ENCODE measurements around the gene PIK3CG. TPM values are rescaled to one million over a fixed set of nuclear protein-coding genes. Genes with fewer than 3 reads are reported as not detected.
"Not testable (repeated sequence)": the region's sequence is repeated elsewhere in the genome, so short reads cannot be mapped to it uniquely, and the experiment has no call there.

The PIK3CG gene
- polyA plus RNA-seq (ENCODE audit: insufficient read length in 4 of 4): 1 to 10 TPM; 2.1 to 3.7 (median 2.9) TPM

GRCh38 chr7:106865130-106866041 lies at the start of gene PIK3CG:
Gene PIK3CG, plus strand, starts transcription at chr7:106865282. Its CDS starts 2,280 bp downstream, at chr7:106867562.
- DNase-seq (ENCODE audit: low read depth in 4 of 4, low spot score in 3 of 4): no peak

GRCh38 chr7:106817098-106817497 lies 48.0 kb upstream of the PIK3CG start:
- DNase-seq (ENCODE audit: low read depth in 4 of 4, low spot score in 3 of 4): no peak

- no peak for DNase-seq (ENCODE audit: low read depth in 4 of 4, low spot score in 3 of 4)
These were observed 46.3 kb upstream of the PIK3CG start for GRCh38 chr7:106818736-106819135.

DNA sequence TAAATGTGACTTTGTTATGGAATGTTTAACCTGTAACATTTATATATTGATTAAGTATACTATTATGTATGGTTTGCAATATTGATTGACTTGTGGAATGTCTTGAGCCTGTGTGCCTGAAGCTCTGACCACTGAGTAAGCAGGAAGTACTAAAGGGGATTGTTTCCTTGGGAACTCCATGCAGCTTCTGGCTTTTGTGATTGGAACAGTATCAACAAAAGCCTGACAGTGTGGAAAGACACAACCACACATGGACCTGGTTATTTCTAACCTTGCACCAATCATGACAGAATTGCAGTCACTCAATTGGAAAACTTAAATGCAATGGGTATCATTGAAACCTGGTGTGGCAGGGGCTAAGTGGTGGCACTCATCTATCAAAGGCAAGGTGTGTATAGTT lies 45.5 kb upstream of the PIK3CG start:
- DNase-seq (ENCODE audit: low read depth in 4 of 4, low spot score in 3 of 4): no peak

- no peak for DNase-seq (ENCODE audit: low read depth in 4 of 4, low spot score in 3 of 4)
These were observed 44.5 kb upstream of the PIK3CG start for GRCh38 chr7:106820321-106821217.

DNA sequence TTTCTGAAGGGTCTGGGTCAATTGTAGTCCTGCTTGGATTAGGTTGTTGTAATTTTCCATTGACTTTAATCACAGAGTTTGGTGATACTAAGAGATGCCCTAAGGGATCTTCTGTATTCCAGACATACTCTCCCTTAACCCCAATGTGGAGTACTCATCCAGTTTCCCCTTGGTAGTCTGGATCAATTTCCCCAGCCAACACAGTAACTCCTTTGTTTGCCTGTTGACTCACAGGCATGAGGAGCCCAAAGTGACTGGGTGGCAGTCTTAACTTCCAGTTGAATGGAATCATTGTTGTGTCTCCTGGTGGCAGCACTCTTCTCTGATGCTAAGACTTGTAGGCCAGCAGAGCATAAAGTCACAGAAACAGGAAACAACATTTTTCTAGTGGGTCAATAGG lies 41.5 kb upstream of the PIK3CG start:
- no peak for DNase-seq (ENCODE audit: low read depth in 4 of 4, low spot score in 3 of 4)

DNA sequence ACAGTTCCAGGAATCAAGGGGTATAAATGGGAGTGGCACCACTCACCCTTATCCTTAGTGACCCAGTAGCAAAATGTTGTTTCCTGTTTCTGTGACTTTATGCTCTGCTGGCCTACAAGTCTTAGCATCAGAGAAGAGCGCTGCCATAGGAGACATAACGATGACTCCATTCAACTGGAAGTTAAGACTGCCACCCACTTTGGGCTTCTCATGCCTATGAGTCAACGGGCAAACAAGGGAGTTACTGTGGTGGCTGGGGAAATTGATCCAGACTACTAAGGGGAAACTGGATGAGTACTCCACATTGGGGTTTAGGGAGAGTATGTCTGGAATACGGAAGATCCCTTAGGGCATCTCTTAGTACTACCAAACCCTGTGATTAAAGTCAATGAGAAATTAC lies 40.6 kb upstream of the PIK3CG start:
- no peak for DNase-seq (ENCODE audit: low read depth in 4 of 4, low spot score in 3 of 4)

DNA sequence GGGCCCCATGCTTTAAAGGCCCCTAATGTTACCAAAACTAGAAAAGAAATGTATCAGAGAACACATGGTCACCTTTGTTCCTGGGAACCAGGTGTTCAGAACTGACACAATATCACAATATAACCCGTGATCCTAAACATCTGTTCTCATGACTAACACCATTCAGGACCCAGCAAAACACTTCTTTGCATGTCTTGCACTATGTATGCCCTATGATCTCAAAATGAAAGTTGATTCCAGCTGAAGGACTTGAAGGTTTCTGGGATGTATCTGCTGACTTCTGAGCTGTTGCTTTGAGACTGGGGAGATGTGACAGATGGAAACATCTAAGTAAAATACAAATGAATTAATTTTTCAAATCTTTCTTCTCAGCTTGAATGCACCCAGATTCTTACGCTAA lies 37.5 kb upstream of the PIK3CG start:
- DNase-seq (ENCODE audit: low read depth in 4 of 4, low spot score in 3 of 4): no peak

DNA sequence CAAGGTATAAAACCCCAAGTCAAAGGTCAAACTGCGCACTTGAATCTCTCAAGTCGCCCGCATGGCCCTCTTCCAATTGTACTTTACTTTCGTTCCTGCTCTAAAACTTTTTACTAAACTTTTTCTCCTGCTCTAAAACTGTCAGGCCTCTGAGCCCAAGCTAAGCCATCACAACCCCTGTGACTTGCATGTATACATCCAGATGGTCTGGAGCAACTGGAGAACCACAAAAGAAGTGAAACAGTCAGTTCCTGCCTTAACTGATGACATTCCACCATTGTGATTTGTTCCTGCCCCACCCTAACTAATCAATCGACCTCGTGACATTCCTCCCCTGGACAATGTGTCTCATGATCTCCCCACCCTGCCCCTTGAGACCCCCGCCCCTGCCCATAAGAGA lies 35.6 kb upstream of the PIK3CG start:
- no peak for DNase-seq (ENCODE audit: low read depth in 4 of 4, low spot score in 3 of 4)

- DNase-seq (ENCODE audit: low read depth in 4 of 4, low spot score in 3 of 4): not testable (repeated sequence)
These were observed 34.2 kb upstream of the PIK3CG start for GRCh38 chr7:106830896-106831295.

- no peak for DNase-seq (ENCODE audit: low read depth in 4 of 4, low spot score in 3 of 4)
These were observed 28.3 kb upstream of the PIK3CG start for GRCh38 chr7:106836816-106837215.

- no peak for DNase-seq (ENCODE audit: low read depth in 4 of 4, low spot score in 3 of 4)
These were observed 25.6 kb upstream of the PIK3CG start for GRCh38 chr7:106839511-106839910.

- DNase-seq (ENCODE audit: low read depth in 4 of 4, low spot score in 3 of 4): no peak
These were observed 24.7 kb upstream of the PIK3CG start for GRCh38 chr7:106840342-106840741.

DNA sequence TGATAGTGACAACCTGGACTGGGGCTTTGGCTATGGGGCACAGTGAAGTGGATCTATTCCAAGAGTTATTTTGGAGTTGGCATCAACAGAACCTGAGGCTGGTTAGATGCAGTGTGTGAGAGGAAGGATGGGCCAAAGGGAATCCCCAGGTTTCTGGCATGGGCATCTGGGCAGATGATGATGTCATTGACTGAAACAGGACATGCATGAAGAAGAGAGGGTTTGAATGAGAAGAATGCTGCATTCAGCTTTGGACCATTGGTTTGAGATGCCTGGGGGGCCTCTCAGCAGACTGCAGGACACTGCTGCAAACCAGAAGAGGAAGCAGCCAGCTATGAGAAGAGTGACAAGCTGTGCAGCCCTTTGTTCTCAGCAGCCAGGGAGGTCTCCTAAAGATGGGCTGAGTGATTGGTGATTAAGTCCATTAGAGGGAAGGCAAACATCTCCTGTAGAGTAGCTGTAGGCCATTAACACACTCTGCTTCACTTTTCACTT lies 23.1 kb upstream of the PIK3CG start:
- DNase-seq (ENCODE audit: low read depth in 4 of 4, low spot score in 3 of 4): no peak

DNA sequence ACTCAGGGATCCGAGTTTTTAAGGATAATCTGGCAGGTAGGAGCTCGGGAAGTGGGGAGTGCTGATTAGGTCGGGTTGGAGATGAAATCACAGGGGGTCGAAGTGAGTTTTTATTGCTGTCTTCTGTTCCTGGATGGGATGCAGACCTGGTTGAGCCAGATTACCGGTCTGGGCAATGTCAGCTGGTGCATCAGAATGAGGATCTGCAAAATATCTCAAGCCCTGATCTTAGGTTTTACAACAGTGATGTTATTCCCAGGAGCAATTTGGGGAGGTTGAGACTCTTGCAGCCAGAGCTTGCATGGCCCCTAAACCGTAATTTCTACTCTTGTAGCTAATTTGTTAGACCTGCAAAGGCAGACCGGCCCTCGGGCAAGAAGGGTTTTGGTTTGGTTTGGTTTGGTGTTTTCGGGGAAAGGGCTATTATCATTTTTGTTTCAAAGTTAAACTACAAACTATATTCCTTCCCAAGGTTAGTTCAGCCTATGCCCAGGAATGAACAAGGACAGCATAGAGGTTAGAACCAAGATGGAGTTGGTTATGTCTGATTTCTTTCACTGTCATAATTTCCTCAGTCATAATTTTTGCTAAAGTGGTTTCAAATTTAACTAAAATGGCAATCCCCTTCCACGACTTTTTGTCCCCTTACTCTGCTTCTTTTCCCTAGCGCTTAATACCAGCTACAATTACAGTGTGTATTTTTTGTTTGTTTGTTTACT lies 20.6 kb upstream of the PIK3CG start:
- DNase-seq (ENCODE audit: low read depth in 4 of 4, low spot score in 3 of 4): no peak

- no peak for DNase-seq (ENCODE audit: low read depth in 4 of 4, low spot score in 3 of 4)
These were observed 17.0 kb upstream of the PIK3CG start for GRCh38 chr7:106848049-106848448.

DNA sequence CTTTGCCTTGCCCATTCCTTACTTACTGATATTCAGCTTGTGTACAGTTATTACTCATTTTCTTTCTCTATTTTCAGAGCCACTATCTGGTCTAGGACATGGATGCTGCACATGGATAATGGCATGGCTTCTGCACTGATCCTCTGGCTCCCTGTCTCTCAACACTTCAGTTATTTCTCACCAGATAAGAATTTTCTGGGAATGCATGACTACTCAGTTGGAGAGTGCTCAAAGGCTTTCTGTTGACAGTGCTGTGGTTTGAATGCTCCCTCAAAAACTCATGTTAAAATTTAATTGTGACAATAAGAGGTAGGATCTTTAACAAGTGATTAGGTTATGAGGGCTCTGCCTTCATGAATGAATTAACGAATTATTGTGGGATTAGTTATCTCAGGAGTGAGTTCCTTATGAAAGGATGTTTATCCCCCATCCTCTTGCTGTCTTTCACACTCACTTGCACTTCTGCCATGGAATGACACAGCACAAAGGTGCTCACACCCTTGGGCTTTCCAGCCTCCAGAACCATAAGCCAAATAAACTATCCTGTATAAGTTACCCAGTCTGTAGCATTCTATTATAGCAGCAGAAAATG lies 16.1 kb upstream of the PIK3CG start:
- DNase-seq (ENCODE audit: low read depth in 4 of 4, low spot score in 3 of 4): no peak

- not testable (repeated sequence) for DNase-seq (ENCODE audit: low read depth in 4 of 4, low spot score in 3 of 4)
These were observed 13.4 kb upstream of the PIK3CG start for GRCh38 chr7:106851632-106852031.

DNA sequence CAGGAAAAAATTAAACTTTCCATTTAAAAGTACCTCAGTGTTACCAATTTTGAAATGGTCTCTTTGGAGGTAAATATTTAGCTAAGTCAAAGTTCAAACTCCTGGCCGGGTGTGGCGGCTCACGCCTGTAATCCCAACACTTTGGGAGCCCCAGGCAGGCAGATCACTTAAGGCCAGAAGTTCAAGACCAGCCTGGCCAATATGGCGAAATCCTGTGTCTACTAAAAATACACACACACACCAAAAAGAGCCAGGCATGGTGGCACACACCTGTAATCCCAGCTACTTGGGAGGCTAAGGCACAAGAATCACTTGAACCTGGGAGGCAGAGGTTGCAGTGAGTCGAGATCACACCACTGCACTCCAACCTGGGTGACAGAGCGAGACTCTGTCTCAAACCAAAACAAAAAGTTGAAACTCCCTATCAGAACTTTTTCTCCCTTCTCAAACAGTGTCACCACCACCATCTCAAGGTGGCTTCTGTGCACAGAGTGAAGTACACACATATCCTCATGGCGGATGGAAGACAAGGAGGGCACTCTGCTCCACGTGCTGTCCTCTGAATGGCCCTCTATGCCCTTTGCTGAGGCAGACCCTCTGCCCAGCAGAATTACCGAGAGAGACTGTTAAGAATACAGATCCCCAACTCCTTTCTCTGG lies 11.7 kb upstream of the PIK3CG start:
- no peak for DNase-seq (ENCODE audit: low read depth in 4 of 4, low spot score in 3 of 4)

Measured in right renal pelvis (tissue), 4 donors.